ENCODE data around the gene MRPL21.

Gene MRPL21

GRCh38 chr11:68938816-68939582 is 35.4 kb upstream of the MRPL21 start:
- H3K4me3 ChIP-seq (ENCODE audit: low read depth, low read length) = no peak overlapping the region
- TF ChIP-seq CTCF (IDR thresholded peaks at IDR 0.05; ENCODE audit: low read depth, low read length) = no peak

GRCh38 chr11:68938088-68938487 is 34.5 kb upstream of the MRPL21 start:
- H3K4me3 ChIP-seq (ENCODE audit: low read depth, low read length) = no peak overlapping the region
- no peak for TF ChIP-seq CTCF (IDR thresholded peaks at IDR 0.05; ENCODE audit: low read depth, low read length)

GRCh38 chr11:68936676-68937620 is 33.3 kb upstream of the MRPL21 start:
- no peak for TF ChIP-seq CTCF (IDR thresholded peaks at IDR 0.05; ENCODE audit: low read depth, low read length)
- H3K4me3 ChIP-seq (ENCODE audit: low read depth, low read length) = no peak overlapping the region

GRCh38 chr11:68936358-68936636 is 32.7 kb upstream of the MRPL21 start:
- H3K4me3 ChIP-seq (ENCODE audit: low read depth, low read length) = no peak overlapping the region
- TF ChIP-seq CTCF (IDR thresholded peaks at IDR 0.05; ENCODE audit: low read depth, low read length) = no peak

- TF ChIP-seq CTCF (IDR thresholded peaks at IDR 0.05; ENCODE audit: low read depth, low read length) = no peak
- no peak overlapping the region for H3K4me3 ChIP-seq (ENCODE audit: low read depth, low read length)
Measured at GRCh38 chr11:68935516-68936357, 32.1 kb upstream of the MRPL21 start.

GRCh38 chr11:68935066-68935465 is 31.4 kb upstream of the MRPL21 start:
- TF ChIP-seq CTCF (IDR thresholded peaks at IDR 0.05; ENCODE audit: low read depth, low read length) = no peak
- H3K4me3 ChIP-seq (ENCODE audit: low read depth, low read length) = no peak overlapping the region

Measured in WI38 (cell line).